ENCODE measurements around the gene SAP25.

The SAP25 gene

GRCh38 chr7:100573691-100574361, at the start of gene SAP25:
SAP25 (minus strand) TSS chr7:100573900; CDS start chr7:100573742, 158 bp downstream.
- DNase-seq (ENCODE audit: low spot score): no peak

- DNase-seq (ENCODE audit: low spot score): no peak
Observed at GRCh38 chr7:100621554-100621953, 47.9 kb upstream of the SAP25 start.

GRCh38 chr7:100620804-100621203, 47.1 kb upstream of the SAP25 start:
- DNase-seq (ENCODE audit: low spot score): no peak

DNA sequence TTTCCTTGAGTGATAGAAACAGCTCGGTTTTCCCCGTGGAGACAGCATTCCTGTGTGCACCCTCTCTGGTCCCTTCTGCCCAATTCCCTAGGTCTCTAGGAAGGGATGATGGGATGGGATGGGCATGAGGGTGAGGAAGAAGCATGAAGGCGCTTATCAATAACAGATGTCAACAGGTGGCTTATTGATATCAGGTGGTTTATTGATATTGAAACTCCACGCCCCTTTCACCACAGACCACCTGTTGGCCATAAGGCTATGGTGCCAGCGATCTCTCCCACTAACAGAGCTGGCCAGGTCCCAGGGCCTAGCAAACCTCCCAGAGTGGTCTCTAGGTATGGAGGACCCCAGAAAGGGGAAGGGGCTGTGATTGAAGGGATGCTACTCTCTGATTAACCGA, 46.5 kb upstream of the SAP25 start:
- no peak for DNase-seq (ENCODE audit: low spot score)

GRCh38 chr7:100614308-100614861, 40.7 kb upstream of the SAP25 start:
- DNase-seq (ENCODE audit: low spot score): no peak

DNA sequence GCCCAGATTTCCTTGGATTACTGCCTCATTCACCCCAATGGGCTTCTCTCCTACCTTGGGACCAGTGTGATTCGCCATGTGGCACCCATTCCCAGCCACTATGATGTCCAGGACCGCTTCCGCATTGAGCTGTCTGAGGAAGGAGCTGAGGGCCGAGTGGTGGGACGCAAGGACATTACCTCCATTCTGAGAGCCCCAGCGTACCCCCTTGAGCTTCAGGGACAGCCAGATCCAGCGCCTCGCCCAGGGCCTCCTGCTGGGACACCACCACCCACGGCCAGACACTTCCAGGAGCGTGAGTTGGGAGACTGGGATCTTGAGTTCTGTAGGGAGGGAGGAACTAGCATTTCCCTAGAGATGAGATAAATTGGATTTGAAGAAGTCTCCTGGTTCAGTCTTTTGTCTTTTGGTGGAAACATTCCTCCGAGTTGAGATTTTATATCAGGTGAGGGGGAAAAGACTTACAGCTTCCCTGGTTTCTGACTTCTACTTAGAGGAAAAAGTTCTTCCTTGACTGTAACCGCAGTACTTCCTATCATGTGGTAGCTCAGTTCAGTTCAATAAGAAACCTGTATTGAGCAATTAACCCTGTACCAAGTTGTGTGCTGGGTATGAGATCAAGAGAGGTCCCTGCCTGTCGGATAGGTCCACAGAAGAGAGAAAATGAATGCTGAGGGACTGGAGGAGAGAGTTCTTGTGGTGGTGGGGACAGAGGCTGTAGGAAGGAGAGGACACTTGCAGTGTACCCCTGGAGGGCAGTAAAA, 39.9 kb upstream of the SAP25 start:
- DNase-seq (ENCODE audit: low spot score): no peak

DNA sequence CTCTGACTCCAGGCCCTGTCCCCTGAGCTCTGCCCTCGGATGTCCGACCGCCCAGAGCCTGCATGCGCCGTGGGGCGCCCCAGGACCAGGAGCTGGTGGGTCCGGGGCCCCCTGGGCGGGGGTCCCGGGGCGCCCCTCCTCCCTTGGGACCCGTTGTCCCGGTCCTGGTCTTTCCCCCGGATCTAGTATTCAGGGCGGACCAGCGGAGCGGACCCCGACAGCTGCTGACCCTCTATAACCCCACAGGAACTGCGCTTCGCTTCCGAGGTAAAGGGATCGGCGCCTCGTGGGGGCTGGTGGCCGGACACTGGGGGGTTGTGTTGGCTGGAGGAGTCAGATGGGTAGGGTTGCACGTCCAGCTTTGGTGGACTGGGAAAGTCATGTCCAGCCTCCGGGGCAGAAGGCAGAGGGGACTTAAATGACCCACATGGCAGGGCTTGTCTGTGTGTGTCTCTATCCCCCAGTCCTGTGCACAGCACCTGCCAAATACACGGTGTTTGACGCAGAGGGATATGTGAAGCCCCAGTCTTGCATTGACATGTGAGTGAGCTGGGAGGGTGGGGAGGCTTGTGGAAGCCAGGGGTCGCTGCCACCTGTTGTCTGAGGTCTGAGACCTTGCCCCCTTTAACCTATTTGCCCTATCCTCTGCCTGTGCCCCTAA, 39.2 kb upstream of the SAP25 start:
- DNase-seq (ENCODE audit: low spot score): no peak

- peak; percentile 99 for DNase-seq (ENCODE audit: low spot score)
Observed at GRCh38 chr7:100611983-100612729, 38.5 kb upstream of the SAP25 start, which contains the start of gene MOSPD3. MOSPD3 (plus strand) TSS chr7:100612540; CDS start chr7:100612792, 252 bp downstream.

DNA sequence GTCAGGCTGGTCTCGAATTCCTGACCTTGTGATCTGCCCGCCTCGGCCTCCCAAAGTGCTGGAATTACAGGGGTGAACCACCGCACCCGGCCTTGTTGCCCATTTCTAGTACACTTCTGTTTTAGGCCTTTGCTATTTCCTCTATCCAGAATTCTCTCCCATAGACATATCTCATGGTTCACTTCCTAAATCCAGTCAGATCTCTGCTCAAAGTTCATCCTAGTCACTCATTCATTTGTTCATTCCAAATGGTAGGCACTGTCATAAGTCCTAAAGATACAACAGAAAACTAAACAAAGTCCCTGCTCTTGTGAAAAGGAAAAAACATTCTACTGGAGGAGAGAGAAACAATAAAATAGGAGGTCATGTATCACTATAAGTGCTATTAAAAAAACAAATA, 36.3 kb upstream of the SAP25 start:
- DNase-seq (ENCODE audit: low spot score): no peak

GRCh38 chr7:100607111-100607510, 33.4 kb upstream of the SAP25 start:
- DNase-seq (ENCODE audit: low spot score): no peak

DNA sequence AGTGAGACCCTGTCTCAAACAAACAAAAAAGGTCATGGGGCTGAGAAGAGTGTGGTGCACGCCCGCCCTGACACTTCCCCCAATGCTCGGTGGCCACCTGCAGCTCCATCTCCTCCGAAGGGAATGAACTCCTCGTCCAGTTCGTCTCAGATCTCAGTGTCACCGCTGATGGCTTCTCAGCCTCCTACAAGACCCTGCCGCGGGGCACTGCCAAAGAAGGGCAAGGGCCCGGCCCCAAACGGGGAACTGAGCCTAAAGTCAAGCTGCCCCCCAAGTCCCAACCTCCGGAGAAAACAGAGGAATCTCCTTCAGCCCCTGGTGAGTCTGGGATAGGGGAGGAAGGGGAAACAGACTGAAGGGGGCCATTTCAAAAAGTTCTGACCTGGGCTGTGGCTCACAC, 32.6 kb upstream of the SAP25 start:
- no peak for DNase-seq (ENCODE audit: low spot score)

GRCh38 chr7:100604976-100605911, 31.5 kb upstream of the SAP25 start:
- no peak for DNase-seq (ENCODE audit: low spot score)

GRCh38 chr7:100604028-100604975, 30.6 kb upstream of the SAP25 start:
- DNase-seq (ENCODE audit: low spot score): no peak

- DNase-seq (ENCODE audit: low spot score): no peak
Observed at GRCh38 chr7:100603726-100604027, 30.0 kb upstream of the SAP25 start.

- DNase-seq (ENCODE audit: low spot score): peak; percentile 92
Observed at GRCh38 chr7:100602889-100603725, 29.4 kb upstream of the SAP25 start.

DNA sequence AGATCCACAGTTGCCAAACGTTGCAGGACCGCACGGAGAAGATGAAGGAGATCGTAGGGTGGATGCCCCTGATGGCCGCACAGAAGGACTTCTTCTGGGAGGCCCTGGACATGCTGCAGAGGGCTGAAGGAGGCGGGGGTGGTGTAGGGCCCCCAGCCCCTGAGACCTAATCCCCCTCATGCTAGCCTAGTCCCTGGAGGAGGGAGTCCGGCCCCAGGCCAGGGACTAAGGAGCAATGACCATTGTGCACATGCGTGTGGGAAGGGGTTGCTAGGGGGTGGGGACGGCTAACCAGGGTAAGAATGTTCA, 27.0 kb upstream of the SAP25 start:
- no peak for DNase-seq (ENCODE audit: low spot score)

DNA sequence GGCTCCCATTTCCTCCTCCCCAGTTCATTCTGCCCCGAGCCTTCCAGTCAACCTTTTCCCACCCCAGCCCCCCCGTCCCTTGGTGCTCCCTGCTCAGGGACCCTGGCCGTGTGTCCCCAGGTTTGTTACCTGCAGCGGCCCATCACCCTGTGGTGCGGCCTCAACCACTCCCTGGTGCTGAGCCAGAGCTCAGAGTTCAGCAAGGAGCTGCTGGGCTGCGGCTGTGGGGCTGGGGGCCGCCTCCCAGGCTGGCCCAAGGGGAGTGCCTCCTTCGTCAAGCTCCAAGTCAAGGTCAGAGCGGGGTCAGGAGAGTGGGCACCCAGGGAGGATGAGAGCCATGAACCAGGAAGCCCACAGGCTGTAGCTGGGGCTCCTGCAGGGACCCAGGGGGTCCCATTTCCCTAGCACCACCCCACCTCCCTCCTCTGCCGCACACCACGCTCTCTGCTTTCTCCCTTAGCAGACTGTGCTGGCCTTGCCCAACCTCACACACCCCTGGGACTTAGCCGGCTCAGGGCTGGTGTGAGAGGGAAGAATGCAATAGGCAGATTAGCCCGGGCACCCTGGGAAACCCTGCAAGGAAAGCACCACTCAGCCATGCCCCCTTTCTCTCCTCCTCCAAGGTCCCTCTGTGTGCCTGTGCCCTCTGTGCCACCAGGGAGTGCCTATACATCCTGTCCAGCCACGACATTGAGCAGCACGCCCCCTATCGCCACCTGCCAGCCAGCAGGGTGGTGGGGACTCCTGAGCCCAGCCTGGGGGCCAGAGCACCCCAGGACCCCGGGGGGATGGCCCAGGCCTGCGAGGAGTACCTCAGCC, 26.4 kb upstream of the SAP25 start:
- DNase-seq (ENCODE audit: low spot score): no peak

- DNase-seq (ENCODE audit: low spot score): no peak
Observed at GRCh38 chr7:100598425-100598824, 24.7 kb upstream of the SAP25 start.

Data from left forelimb (tissue), 1 donor.